Smooth muscle cell (in vitro differentiated cells): Measurements from ENCODE around the gene STRBP. TPM values are rescaled to one million over a fixed set of nuclear protein-coding genes. Genes with fewer than 3 reads are reported as not detected.
A peak's percentile ranks its signal among the peaks of the same experiment; 100 is the strongest.

ENCODE experiments used
- DNase-seq: peaks from one replicate; lab custom pipeline; 2025; ENCODE audit not compliant: unreplicated experiment; lab: John Stamatoyannopoulos, UW
- H2AFZ ChIP-seq: fragments of 200-600 bp; sonication (generic); 2 replicates; pipeline ENCODE4 v1.6.0; 2016; ENCODE audit warnings: antibody characterized with exemption, low read depth, mild to moderate bottlenecking
- H3F3A ChIP-seq: fragments of 200-600 bp; sonication (generic); 2 replicates; pipeline ENCODE4 v1.6.0; 2017; ENCODE audit warnings: antibody characterized with exemption, low read depth
- H3K27ac ChIP-seq: fragments of 200-600 bp; sonication (generic); 2 replicates; pipeline ENCODE4 v1.5.1; 2016; ENCODE audit warnings: low read depth, mild to moderate bottlenecking
- H3K27me3 ChIP-seq: fragments of 200-600 bp; sonication (generic); 2 replicates; pipeline ENCODE4 v1.6.1; 2016; ENCODE audit warnings: low read depth, mild to moderate bottlenecking
- H3K36me3 ChIP-seq: fragments of 200-600 bp; sonication (generic); 2 replicates; pipeline ENCODE4 v1.5.1; 2016; ENCODE audit warnings: low read depth
- H3K4me1 ChIP-seq: fragments of 200-600 bp; sonication (generic); 2 replicates; pipeline ENCODE4 v1.5.1; 2016; ENCODE audit warnings: low read depth
- H3K4me2 ChIP-seq: fragments of 200-600 bp; sonication (generic); 2 replicates; pipeline ENCODE4 v1.6.0; 2016; ENCODE audit warnings: mild to moderate bottlenecking
- H3K4me3 ChIP-seq: fragments of 200-600 bp; sonication (generic); 2 replicates; pipeline ENCODE4 v1.5.1; 2016; ENCODE audit warnings: mild to moderate bottlenecking
- H3K79me2 ChIP-seq: fragments of 200-600 bp; sonication (generic); 2 replicates; pipeline ENCODE4 v1.6.0; 2016; ENCODE audit warnings: low read depth, mild to moderate bottlenecking
- H3K9ac ChIP-seq: fragments of 200-600 bp; sonication (generic); 2 replicates; pipeline ENCODE4 v1.6.0; 2016; ENCODE audit warnings: low read depth
- H3K9me3 ChIP-seq: fragments of 200-600 bp; sonication (generic); replicated peaks from 2 replicates; pipeline ENCODE4 v1.5.1; 2016; ENCODE audit warnings: low read depth
- H4K20me1 ChIP-seq: fragments of 200-600 bp; sonication (generic); 2 replicates; pipeline ENCODE4 v1.6.0; 2016; ENCODE audit warnings: low read depth
- CTCF ChIP-seq: fragments of 200-600 bp; sonication (generic); IDR thresholded peaks from 2 replicates; pipeline ENCODE4 v1.5.1; 2017; ENCODE audit warnings: borderline replicate concordance, mild to moderate bottlenecking, antibody characterized with exemption; ENCODE audit not compliant: insufficient read depth, poor library complexity, severe bottlenecking
- WGBS: methylation state at CpG from one replicate; pipeline ENCODE4 v1.1.7; 2016; ENCODE audit warnings: low lambda C conversion rate; 5-methylcytosine and 5-hydroxymethylcytosine counted together
- polyA plus RNA-seq: library from polyadenylated mRNA; unstranded; fragments of >200 nt; fragmentation: Nextera tagmentation; extraction: Ambion mirVana; gene quantifications from 2 replicates; pipeline ENCODE4 v1.2.1, GENCODE V29; 2016
- total RNA-seq: library from RNA; depleted of rRNA; stranded (reverse); fragments of >200 nt; gene quantifications from 2 replicates; pipeline ENCODE4 v1.2.3, GENCODE V29; 2014

The STRBP gene
- total and polyA plus RNA-seq, 2 experiments from 2014 or later, result 6.6 to 11.9 TPM

- no peak overlapping the region for H3K4me2 ChIP-seq
- no peaks in the 10 kb centered on the region for H3K79me2 ChIP-seq
- no peak overlapping the region for H3K27ac ChIP-seq
- H3K9me3 ChIP-seq, result no peaks in the 10 kb centered on the region
- peak; percentile 42 for TF ChIP-seq CTCF
- H3K27me3 ChIP-seq, result no peaks in the 10 kb centered on the region
- no peak for DNase-seq
- no peak overlapping the region for H3K9ac ChIP-seq
- no peaks in the 10 kb centered on the region for H3F3A ChIP-seq
- H3K4me1 ChIP-seq, result peaks cover 5% of the 10 kb centered on the region
- no peak overlapping the region for H3K4me3 ChIP-seq
- no peaks in the 10 kb centered on the region for H4K20me1 ChIP-seq
- H3K36me3 ChIP-seq, result peaks cover 16% of the 10 kb centered on the region
- no peak overlapping the region for H2AFZ ChIP-seq
- WGBS, result 63% methylated on average over 3 of the region's 3 CpGs
These were observed 165.8 kb downstream of the STRBP start for GRCh38 chr9:123102375-123103113.

- 99% methylated on average over 3 of the region's 3 CpGs for WGBS
- no peaks in the 10 kb centered on the region for H3K9me3 ChIP-seq
- H3F3A ChIP-seq, result no peaks in the 10 kb centered on the region
- H3K9ac ChIP-seq, result no peak overlapping the region
- peaks cover 16% of the 10 kb centered on the region for H3K36me3 ChIP-seq
- H3K27ac ChIP-seq, result no peak overlapping the region
- H3K4me3 ChIP-seq, result no peak overlapping the region
- DNase-seq, result no peak
- no peak for TF ChIP-seq CTCF
- no peaks in the 10 kb centered on the region for H3K79me2 ChIP-seq
- H3K27me3 ChIP-seq, result no peaks in the 10 kb centered on the region
- no peaks in the 10 kb centered on the region for H4K20me1 ChIP-seq
- H3K4me2 ChIP-seq, result no peak overlapping the region
- H3K4me1 ChIP-seq, result peaks cover 6% of the 10 kb centered on the region
- H2AFZ ChIP-seq, result no peak overlapping the region
These were observed 168.8 kb downstream of the STRBP start for GRCh38 chr9:123099548-123099947.

- Histone ChIP-seq H3K4me3 (no peak overlapping the region), H3K4me1 (peaks cover 6% of the 10 kb centered on the region), H3K9me3 (no peaks in the 10 kb centered on the region), H3K36me3 (peaks cover 16% of the 10 kb centered on the region), H3K79me2 (no peaks in the 10 kb centered on the region), H3K27ac (no peak overlapping the region), H4K20me1 (no peaks in the 10 kb centered on the region), H3K4me2 (no peak overlapping the region), H3K27me3 (no peaks in the 10 kb centered on the region), H2AFZ (no peak overlapping the region), H3F3A (no peaks in the 10 kb centered on the region), H3K9ac (no peak overlapping the region)
- DNase-seq, result no peak
- no peak for TF ChIP-seq CTCF
- 98% methylated on average over 6 of the region's 6 CpGs for WGBS
These were observed 169.3 kb downstream of the STRBP start for GRCh38 chr9:123099042-123099441.

GRCh38 chr9:123098096-123098459 lies 170.3 kb downstream of the STRBP start:
- no peak overlapping the region for H2AFZ ChIP-seq
- no peak overlapping the region for H3K27ac ChIP-seq
- no peaks in the 10 kb centered on the region for H4K20me1 ChIP-seq
- no peak overlapping the region for H3K4me2 ChIP-seq
- H3K27me3 ChIP-seq, result no peaks in the 10 kb centered on the region
- no peak overlapping the region for H3K4me3 ChIP-seq
- 81% methylated on average over 4 of the region's 4 CpGs for WGBS
- H3K4me1 ChIP-seq, result peaks cover 6% of the 10 kb centered on the region
- DNase-seq, result no peak
- H3K79me2 ChIP-seq, result no peaks in the 10 kb centered on the region
- H3F3A ChIP-seq, result no peaks in the 10 kb centered on the region
- no peaks in the 10 kb centered on the region for H3K9me3 ChIP-seq
- H3K36me3 ChIP-seq, result peaks cover 19% of the 10 kb centered on the region
- H3K9ac ChIP-seq, result no peak overlapping the region
- no peak for TF ChIP-seq CTCF
